Choroid plexus epithelial cell (primary cell): ENCODE data around the gene ZBTB40.

Experiments
- DNase-seq: peaks from one replicate; pipeline ENCODE4 v3.0.0-alpha.2; 2010; ENCODE audit warnings: low read depth
- H3K4me3 ChIP-seq: 2 replicates; pipeline ENCODE4 v1.5.1; 2011; ENCODE audit warnings: low read depth, mild to moderate bottlenecking, control low read depth, low read length, moderate library complexity
- CTCF ChIP-seq: conservative IDR thresholded peaks from 2 replicates; pipeline ENCODE4 v1.5.1; 2011; ENCODE audit warnings: low read depth, mild to moderate bottlenecking, control low read depth, inconsistent platforms, low read length, moderate library complexity

ZBTB40 gene

GRCh38 chr1:22551591-22551990 is 99.9 kb downstream of the ZBTB40 start:
- DNase-seq: no peak
- no peak overlapping the region for H3K4me3 ChIP-seq
- no peak for TF ChIP-seq CTCF

GRCh38 chr1:22552021-22552420 is 100.4 kb downstream of the ZBTB40 start:
- no peak overlapping the region for H3K4me3 ChIP-seq
- TF ChIP-seq CTCF: no peak
- no peak for DNase-seq

- no peak for DNase-seq
- no peak overlapping the region for H3K4me3 ChIP-seq
- TF ChIP-seq CTCF: no peak
These were observed 101.6 kb downstream of the ZBTB40 start for GRCh38 chr1:22553104-22553880.

GRCh38 chr1:22553991-22554522 is 102.4 kb downstream of the ZBTB40 start:
- no peak for TF ChIP-seq CTCF
- H3K4me3 ChIP-seq: no peak overlapping the region
- DNase-seq: no peak

- TF ChIP-seq CTCF: no peak
- no peak overlapping the region for H3K4me3 ChIP-seq
- no peak for DNase-seq
These were observed 103.7 kb downstream of the ZBTB40 start for GRCh38 chr1:22555371-22555656.

- no peak overlapping the region for H3K4me3 ChIP-seq
- no peak for TF ChIP-seq CTCF
- no peak for DNase-seq
These were observed 104.9 kb downstream of the ZBTB40 start for GRCh38 chr1:22556391-22557104.

GRCh38 chr1:22557341-22557950 is 105.8 kb downstream of the ZBTB40 start:
- no peak for DNase-seq
- H3K4me3 ChIP-seq: no peak overlapping the region
- no peak for TF ChIP-seq CTCF
